Body of pancreas (tissue), 4 donors: Measurements from ENCODE around the gene LIN7B.

ENCODE experiments used
- POLR2A ChIP-seq, 3 donors: fragments of 450-650 bp; IDR thresholded peaks; one replicate each; pipeline ENCODE4 v1.6.1; 2016; ENCODE audit warnings: antibody characterized with exemption in 3 of 3, mild to moderate bottlenecking in 2 of 3
- TF ChIP-seq, protein P1 (sequence below), 7 experiments: fragments of 450-650 bp in 4 of 7; fragments of 200-600 bp in 3 of 7; sonication (generic) in 3 of 7; IDR thresholded peaks; one replicate each; pipeline ENCODE4 v1.5.1; 2016 to 2019; ENCODE audit warnings: antibody characterized with exemption in 7 of 7

DNA sequence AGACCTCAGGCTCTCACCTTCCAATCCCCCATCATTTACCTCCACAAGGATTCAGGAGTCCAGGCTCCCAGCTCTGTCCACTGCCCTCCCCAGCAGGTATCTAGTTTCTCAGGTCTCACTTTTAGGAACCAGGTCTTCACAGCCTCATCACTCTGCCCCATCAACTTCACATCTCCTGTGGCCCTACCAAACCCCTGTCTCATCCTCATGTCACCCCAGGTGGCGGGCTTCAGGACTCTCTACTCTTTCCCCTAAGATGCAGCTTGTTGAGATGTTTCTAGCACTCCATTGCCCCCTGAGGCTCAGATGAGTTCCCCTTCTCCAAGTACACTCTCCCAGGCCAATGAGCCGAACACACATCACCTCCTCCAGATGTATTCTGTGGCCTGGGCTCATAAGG, 6.7 kb downstream of the LIN7B start:
- TF ChIP-seq, protein P1, sequence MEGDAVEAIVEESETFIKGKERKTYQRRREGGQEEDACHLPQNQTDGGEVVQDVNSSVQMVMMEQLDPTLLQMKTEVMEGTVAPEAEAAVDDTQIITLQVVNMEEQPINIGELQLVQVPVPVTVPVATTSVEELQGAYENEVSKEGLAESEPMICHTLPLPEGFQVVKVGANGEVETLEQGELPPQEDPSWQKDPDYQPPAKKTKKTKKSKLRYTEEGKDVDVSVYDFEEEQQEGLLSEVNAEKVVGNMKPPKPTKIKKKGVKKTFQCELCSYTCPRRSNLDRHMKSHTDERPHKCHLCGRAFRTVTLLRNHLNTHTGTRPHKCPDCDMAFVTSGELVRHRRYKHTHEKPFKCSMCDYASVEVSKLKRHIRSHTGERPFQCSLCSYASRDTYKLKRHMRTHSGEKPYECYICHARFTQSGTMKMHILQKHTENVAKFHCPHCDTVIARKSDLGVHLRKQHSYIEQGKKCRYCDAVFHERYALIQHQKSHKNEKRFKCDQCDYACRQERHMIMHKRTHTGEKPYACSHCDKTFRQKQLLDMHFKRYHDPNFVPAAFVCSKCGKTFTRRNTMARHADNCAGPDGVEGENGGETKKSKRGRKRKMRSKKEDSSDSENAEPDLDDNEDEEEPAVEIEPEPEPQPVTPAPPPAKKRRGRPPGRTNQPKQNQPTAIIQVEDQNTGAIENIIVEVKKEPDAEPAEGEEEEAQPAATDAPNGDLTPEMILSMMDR (IDR thresholded peaks at IDR 0.05), result no peak
- no peak for TF ChIP-seq POLR2A (IDR thresholded peaks at IDR 0.05)
